HG03442 (cell line): ENCODE data around the gene IDH1.
"Not testable (repeated sequence)": the region's sequence is repeated elsewhere in the genome, so short reads cannot be mapped to it uniquely, and the experiment has no call there.

Experiments
- ATAC-seq: cut with Tn5 transposase; IDR thresholded peaks from one replicate; pipeline ENCODE4 v1.9.1; 2021; ENCODE audit warnings: mild to moderate bottlenecking, moderate library complexity; ENCODE audit not compliant: unreplicated experiment

IDH1 gene

DNA sequence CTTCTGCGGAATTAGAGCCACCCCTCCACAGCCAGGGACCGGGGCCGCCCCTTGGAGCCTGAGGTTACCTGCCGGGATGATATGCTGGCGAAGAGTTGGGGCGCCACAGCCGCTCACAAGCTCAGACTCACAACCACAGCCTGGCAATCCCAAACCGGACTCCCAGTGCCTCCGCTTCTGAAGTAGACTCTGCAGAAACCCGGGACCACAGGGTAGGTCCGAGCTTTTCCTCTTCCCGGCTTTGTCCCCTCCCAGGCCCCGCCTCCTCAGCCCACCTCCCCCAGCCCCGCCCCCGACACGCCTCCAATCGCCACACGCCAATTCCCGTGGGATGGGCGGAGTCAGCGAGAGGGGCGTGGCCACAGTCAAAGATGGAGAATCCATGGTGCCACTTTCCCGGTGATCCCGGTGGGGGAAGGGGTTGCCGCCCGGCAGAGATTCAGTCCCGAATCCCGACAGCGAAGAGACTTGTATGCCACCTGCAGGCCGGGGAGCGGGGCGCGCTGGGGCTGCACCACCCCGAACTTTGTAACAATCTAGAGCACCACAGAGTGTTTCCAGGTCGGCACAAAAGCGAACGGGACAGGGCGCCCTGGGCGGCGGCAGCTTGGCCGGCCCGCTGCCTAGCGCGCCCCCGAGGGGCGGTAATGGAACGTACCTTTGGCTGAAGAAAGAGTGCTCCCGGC, at the start of gene IDH1:
IDH1 (minus strand) TSS at position 201 of the 686 bp plus-strand sequence. CDS start 3,520 bp downstream, outside the sequence.
- peak; percentile 75 for ATAC-seq

DNA sequence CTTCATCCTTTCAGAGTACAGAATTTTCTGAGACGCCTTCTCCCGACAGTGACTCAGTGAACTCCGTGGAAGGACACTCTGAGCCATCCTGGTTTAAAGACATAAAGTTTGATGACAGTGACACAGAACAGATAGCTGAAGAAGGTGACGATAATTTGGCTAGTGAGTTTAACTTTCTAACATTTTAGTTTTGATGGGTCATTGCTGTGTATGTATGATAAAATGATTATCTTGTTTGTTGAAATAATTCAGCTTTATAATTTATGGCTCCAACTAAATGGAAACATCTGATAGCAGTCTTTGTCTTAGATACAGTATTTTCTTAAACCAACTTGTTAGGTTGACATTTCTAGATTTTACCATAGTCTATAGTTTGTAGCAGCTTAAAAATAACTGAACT, 49.3 kb upstream of the IDH1 start:
- no peak for ATAC-seq

- ATAC-seq, result no peak
Measured at GRCh38 chr2:208300847-208301618, 46.2 kb upstream of the IDH1 start.

DNA sequence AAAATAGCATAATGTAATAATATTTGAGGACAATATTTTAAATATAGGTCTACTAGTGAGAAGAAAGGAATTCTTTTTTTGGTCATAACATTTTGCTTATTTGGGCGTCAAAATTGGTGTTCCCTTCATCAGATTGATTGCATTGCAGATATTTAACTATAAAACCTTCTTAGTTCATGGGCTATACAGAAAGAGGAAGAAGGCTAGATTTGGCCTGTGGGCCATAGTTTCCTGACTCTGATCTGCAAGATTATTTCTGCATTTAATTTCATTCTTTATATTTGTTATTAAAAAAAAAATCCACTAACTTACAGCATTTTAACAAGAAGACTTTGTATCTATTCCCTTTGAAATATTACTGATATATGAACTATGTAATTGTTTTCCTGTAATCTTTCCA, 43.1 kb upstream of the IDH1 start:
- no peak for ATAC-seq

GRCh38 chr2:208296610-208297009, 41.7 kb upstream of the IDH1 start:
- no peak for ATAC-seq

DNA sequence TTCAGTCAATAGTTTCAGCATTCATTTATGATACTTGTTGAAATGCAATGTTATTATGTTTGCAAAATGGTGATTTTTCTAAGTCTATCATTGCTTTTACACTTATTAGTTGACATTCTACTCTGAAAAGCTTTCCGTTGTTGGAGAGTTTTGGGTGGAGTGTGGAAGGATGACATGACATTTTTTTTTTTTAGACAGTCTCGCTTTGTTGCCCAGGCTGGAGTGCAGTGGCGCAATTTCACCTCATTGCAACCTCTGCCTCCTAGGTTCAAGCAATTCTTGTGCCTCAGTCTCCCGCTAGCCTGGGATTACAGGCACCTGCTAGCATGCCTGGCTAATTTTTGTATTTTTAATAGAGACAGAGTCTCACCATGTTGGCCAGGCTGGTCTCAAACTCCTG, 41.0 kb upstream of the IDH1 start:
- no peak for ATAC-seq

- peak; percentile 55 for ATAC-seq
Measured at GRCh38 chr2:208294482-208295024, 39.7 kb upstream of the IDH1 start.

- no peak for ATAC-seq
Measured at GRCh38 chr2:208285853-208286252, 31.0 kb upstream of the IDH1 start.

- peak; percentile 80 for ATAC-seq
Measured at GRCh38 chr2:208280933-208281332, 26.1 kb upstream of the IDH1 start.

GRCh38 chr2:208280234-208280633, 25.4 kb upstream of the IDH1 start:
- ATAC-seq, result no peak

- no peak for ATAC-seq
Measured at GRCh38 chr2:208279236-208279635, 24.4 kb upstream of the IDH1 start.

- no peak for ATAC-seq
Measured at GRCh38 chr2:208278549-208278948, 23.7 kb upstream of the IDH1 start.

- no peak for ATAC-seq
Measured at GRCh38 chr2:208274748-208275147, 19.9 kb upstream of the IDH1 start.

- ATAC-seq, result no peak
Measured at GRCh38 chr2:208269091-208269490, 14.2 kb upstream of the IDH1 start.

DNA sequence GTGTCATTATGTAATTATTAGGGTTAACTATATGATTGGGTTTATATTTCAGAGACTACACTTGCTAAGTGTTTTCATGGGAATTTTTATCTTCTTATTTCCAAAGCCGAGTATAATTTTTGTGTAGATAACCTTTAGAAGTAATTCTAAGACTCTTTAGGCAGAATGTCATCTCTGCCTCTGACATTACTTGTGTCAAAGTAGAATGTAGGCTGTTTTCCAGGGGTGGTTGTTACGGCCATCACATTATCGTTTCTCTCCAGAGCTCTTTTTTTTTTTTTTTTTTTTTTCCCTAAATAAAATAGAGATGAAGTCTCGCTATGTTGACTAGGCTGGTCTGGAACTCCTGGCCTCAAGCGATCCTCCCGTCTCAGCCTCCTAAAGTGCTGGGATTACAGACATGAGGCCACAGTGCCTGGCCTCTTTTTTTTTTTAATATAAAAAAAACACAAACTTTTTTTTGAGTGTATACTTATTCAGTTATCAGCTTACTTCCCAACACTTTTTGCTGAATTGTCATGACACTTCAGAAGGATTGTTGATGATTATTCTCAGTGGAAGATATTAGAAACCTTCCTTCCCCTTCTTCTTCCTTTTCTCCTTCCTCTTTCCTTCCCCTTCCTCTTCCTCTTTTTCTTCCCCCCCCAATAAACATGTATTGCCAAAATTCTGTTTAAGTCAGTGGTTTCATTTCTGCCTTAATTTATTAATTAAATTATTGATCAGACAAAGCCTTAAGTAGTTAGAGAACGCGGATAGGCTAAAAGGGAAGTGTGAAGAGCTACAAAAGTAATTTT, 13.5 kb upstream of the IDH1 start:
- ATAC-seq, result no peak

DNA sequence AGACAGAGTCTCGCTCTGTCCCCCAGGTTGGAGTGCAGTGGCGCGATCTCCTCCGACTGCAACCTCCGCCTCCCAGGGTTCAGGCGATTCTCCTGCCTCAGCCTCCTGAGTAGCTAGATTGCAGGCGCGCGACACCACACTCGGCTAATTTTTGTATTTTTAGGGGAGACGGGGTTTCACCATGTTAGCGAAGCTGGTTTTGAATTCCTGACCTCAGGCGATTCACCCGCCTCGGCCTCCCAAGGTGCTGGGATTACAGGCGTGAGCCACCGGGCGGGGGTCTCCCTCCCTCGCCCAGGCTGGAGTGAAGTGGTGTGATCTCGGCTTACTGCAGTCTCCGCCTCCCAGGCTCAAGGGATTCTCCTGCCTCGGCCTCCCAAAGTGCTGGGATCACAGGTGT, 12.7 kb upstream of the IDH1 start:
- ATAC-seq, result not testable (repeated sequence)

- no peak for ATAC-seq
Measured at GRCh38 chr2:208266936-208267335, 12.1 kb upstream of the IDH1 start.

GRCh38 chr2:208266553-208266893, 11.7 kb upstream of the IDH1 start:
- peak; percentile 4 for ATAC-seq

- peak; percentile 83 for ATAC-seq
Measured at GRCh38 chr2:208265801-208266552, 11.1 kb upstream of the IDH1 start, which contains the start of gene PIKFYVE. Gene PIKFYVE, plus strand, starts transcription at chr2:208266255. Its CDS starts 5,265 bp downstream, at chr2:208271520.

- peak; percentile 41 for ATAC-seq
Measured at GRCh38 chr2:208265371-208265800, 10.5 kb upstream of the IDH1 start.
